Parathyroid adenoma (tissue), 2 donors: ENCODE data around the gene ARHGAP22.

Experiments used
- H2AFZ ChIP-seq: fragments of 300-600 bp; sonication (generic); one replicate; pipeline ENCODE4 v1.7.0; 2017; ENCODE audit warnings: antibody characterized with exemption, mild to moderate bottlenecking
- H3K27ac ChIP-seq: fragments of 300-600 bp; sonication (generic); one replicate; pipeline ENCODE4 v1.7.0; 2017
- H3K27me3 ChIP-seq: fragments of 300-600 bp; sonication (generic); one replicate; pipeline ENCODE4 v1.7.0; 2017; ENCODE audit warnings: low read length; ENCODE audit not compliant: control insufficient read depth, insufficient read depth
- H3K36me3 ChIP-seq: fragments of 300-600 bp; sonication (generic); one replicate; pipeline ENCODE4 v1.7.0; 2017; ENCODE audit warnings: low read length; ENCODE audit not compliant: control insufficient read depth, insufficient read depth
- H3K4me1 ChIP-seq: fragments of 300-600 bp; sonication (generic); one replicate; pipeline ENCODE4 v1.7.0; 2017; ENCODE audit warnings: control low read depth
- H3K4me2 ChIP-seq: fragments of 300-600 bp; sonication (generic); one replicate; pipeline ENCODE4 v1.7.0; 2017; ENCODE audit warnings: low read length
- H3K4me3 ChIP-seq: fragments of 300-600 bp; sonication (generic); one replicate; pipeline ENCODE4 v1.7.0; 2017; ENCODE audit warnings: low read depth, low read length
- H3K79me2 ChIP-seq: fragments of 300-600 bp; sonication (generic); one replicate; pipeline ENCODE4 v1.7.0; 2017; ENCODE audit warnings: control low read depth
- H3K9ac ChIP-seq: fragments of 300-600 bp; sonication (generic); one replicate; pipeline ENCODE4 v1.7.0; 2017; ENCODE audit warnings: mild to moderate bottlenecking
- H3K9me3 ChIP-seq: fragments of 300-600 bp; sonication (generic); one replicate; pipeline ENCODE4 v1.7.0; 2017; ENCODE audit warnings: low read length; ENCODE audit not compliant: control insufficient read depth
- TF ChIP-seq, protein P1 (sequence below): fragments of 300-600 bp; sonication (generic); IDR thresholded peaks from one replicate; pipeline ENCODE4 v1.7.0; 2017; ENCODE audit warnings: antibody characterized with exemption, mild to moderate bottlenecking
- donor health status: primary hyperparathyroidism.

ARHGAP22 gene

DNA sequence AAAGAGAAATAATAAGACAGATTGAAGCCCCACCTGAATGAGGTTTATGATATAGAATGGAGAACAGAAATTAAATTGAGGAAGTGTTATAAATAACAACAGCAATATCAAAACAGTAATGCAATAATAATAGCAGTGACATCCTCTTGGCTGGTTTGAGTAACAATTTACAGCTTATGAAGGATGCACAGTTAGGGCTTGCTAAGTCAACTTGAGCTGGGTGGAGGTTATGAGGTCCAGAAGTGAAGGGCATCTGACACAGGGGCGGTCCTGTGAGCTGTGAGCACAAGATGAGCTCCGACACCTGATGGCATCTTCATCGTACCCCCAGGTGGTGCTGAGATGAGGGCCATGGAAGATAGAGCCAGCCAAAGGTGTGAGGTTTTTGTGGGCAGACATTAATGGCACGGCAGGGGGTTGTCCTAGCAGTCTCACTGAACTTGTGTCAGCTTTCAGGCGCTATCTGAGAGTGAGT lies 30.5 kb downstream of the ARHGAP22 start:
- Histone ChIP-seq H3K4me1 (no peaks in the 10 kb centered on the region), H3K4me3 (no peak overlapping the region), H3K36me3 (no peaks in the 10 kb centered on the region), H3K9me3 (no peaks in the 10 kb centered on the region), H3K79me2 (no peaks in the 10 kb centered on the region), H3K27ac (no peak overlapping the region), H3K27me3 (no peaks in the 10 kb centered on the region), H2AFZ (no peak overlapping the region), H3K9ac (no peak overlapping the region), H3K4me2 (no peak overlapping the region)
- TF ChIP-seq, protein P1, sequence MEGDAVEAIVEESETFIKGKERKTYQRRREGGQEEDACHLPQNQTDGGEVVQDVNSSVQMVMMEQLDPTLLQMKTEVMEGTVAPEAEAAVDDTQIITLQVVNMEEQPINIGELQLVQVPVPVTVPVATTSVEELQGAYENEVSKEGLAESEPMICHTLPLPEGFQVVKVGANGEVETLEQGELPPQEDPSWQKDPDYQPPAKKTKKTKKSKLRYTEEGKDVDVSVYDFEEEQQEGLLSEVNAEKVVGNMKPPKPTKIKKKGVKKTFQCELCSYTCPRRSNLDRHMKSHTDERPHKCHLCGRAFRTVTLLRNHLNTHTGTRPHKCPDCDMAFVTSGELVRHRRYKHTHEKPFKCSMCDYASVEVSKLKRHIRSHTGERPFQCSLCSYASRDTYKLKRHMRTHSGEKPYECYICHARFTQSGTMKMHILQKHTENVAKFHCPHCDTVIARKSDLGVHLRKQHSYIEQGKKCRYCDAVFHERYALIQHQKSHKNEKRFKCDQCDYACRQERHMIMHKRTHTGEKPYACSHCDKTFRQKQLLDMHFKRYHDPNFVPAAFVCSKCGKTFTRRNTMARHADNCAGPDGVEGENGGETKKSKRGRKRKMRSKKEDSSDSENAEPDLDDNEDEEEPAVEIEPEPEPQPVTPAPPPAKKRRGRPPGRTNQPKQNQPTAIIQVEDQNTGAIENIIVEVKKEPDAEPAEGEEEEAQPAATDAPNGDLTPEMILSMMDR, result no peak

DNA sequence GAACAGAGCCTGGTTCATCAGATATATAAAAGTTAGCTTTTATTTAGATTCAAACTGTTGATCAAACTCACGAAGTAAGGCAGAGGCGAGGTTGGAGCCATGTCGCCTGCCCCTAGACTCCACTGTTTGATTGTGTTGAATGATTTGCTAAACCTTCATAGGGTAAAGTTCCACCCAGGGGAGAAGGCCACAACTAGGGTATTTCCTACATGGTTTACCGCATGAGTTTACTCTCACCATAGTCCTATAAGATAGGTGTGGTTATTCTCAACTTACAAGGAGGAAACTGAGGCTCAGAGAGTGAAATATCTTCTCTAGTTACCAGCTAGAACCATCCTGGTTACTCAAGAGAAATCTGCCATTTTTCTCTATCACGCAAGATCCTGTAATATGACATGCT lies 31.8 kb downstream of the ARHGAP22 start:
- H3K27me3 ChIP-seq, result no peaks in the 10 kb centered on the region
- H3K4me3 ChIP-seq, result no peak overlapping the region
- TF ChIP-seq, protein P1, result no peak
- H2AFZ ChIP-seq, result no peak overlapping the region
- no peak overlapping the region for H3K27ac ChIP-seq
- no peaks in the 10 kb centered on the region for H3K4me1 ChIP-seq
- H3K9me3 ChIP-seq, result no peaks in the 10 kb centered on the region
- H3K36me3 ChIP-seq, result no peaks in the 10 kb centered on the region
- no peak overlapping the region for H3K4me2 ChIP-seq
- H3K9ac ChIP-seq, result no peak overlapping the region
- no peaks in the 10 kb centered on the region for H3K79me2 ChIP-seq

DNA sequence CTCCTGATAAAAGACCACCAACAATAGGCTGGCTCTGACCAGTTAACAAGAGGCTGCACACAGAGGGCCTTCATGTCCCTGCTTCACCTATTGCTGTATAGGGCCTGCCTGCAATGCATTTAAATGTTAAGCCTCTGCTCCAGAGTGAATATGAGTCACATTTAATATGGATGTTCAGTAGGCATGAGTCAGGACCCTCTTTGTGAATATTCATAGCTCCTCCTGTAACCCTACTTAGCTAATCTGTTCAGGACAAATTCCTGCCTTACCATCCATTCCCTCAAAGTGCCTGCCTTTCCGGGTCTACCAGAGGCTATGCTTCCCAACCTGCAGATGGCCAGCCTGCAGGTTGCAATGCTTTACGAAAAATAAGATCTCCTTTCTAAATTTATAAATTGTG lies 32.5 kb downstream of the ARHGAP22 start:
- H3K79me2 ChIP-seq, result no peaks in the 10 kb centered on the region

DNA sequence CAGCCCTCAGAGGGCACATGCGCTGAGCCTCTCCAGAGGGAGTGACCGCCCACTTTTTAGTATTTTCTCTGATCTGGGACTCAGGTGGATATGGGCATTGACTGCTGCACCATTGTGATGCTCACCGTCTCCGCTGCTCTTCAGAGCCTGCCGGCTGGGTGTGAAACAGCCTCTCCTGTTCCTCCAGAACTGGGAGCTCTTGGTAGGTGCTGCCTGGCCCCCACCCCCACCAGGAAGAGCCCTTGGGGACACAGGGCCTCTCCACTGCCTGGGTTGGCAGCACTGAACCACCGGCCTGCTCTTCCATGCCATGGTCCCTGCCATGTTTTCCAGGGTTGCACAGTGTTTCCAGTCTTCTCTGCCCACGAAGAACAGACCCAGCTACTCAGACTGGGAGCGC lies 36.3 kb downstream of the ARHGAP22 start:
- no peak overlapping the region for H3K9ac ChIP-seq
- no peaks in the 10 kb centered on the region for H3K79me2 ChIP-seq
- H3K4me3 ChIP-seq, result no peak overlapping the region
- H3K27ac ChIP-seq, result no peak overlapping the region
- no peak overlapping the region for H2AFZ ChIP-seq
- no peaks in the 10 kb centered on the region for H3K9me3 ChIP-seq
- TF ChIP-seq, protein P1, result no peak
- no peak overlapping the region for H3K4me2 ChIP-seq
- H3K27me3 ChIP-seq, result no peaks in the 10 kb centered on the region
- H3K36me3 ChIP-seq, result no peaks in the 10 kb centered on the region
- H3K4me1 ChIP-seq, result no peaks in the 10 kb centered on the region

More for the DNA sequence above, 32.5 kb downstream of the ARHGAP22 start:
- no peak overlapping the region for H3K4me2 ChIP-seq
- H3K9ac ChIP-seq, result no peak overlapping the region
- no peak overlapping the region for H2AFZ ChIP-seq
- H3K27ac ChIP-seq, result no peak overlapping the region
- no peak overlapping the region for H3K4me3 ChIP-seq
- no peaks in the 10 kb centered on the region for H3K4me1 ChIP-seq
- no peaks in the 10 kb centered on the region for H3K36me3 ChIP-seq
- H3K27me3 ChIP-seq, result no peaks in the 10 kb centered on the region
- TF ChIP-seq, protein P1, result no peak
- H3K9me3 ChIP-seq, result no peaks in the 10 kb centered on the region

DNA sequence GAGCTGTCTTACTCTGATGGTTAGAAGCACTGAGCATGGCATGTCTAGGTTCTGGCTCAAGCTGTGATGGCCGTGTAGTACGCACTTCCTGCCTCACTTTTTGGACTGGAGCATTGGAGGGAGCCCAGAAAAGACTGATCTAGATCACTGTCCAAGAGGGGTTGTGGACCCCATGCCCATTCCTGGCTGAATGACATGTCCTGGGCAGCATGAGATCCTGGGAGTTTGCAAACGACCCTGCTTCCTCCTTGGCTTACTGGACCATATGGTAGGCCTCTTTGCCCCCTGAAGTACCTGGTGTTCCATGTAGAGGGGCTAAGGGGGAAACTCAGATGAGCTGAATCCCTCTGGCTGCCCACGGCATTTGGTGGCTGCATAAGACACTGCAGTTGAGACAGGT lies 36.7 kb downstream of the ARHGAP22 start:
- Histone ChIP-seq H3K4me2 (no peak overlapping the region), H3K36me3 (no peaks in the 10 kb centered on the region), H3K27ac (no peak overlapping the region), H2AFZ (no peak overlapping the region), H3K79me2 (no peaks in the 10 kb centered on the region), H3K9me3 (no peaks in the 10 kb centered on the region), H3K27me3 (no peaks in the 10 kb centered on the region), H3K9ac (no peak overlapping the region), H3K4me3 (no peak overlapping the region), H3K4me1 (no peaks in the 10 kb centered on the region)
- TF ChIP-seq, protein P1, result no peak
